GM18951 (cell line): ENCODE results near the gene GM2A.
"Not testable (repeated sequence)": the region's sequence is repeated elsewhere in the genome, so short reads cannot be mapped to it uniquely, and the experiment has no call there.

Experiments
- POLR2A ChIP-seq: IDR thresholded peaks from 4 replicates; pipeline ENCODE4 v1.6.1; 2011; ENCODE audit warnings: mild to moderate bottlenecking; ENCODE audit not compliant: insufficient read length, insufficient read depth; ENCODE audit errors: extremely low read depth
- in situ Hi-C: fragments of 300-500 bp; cut with MboI; formaldehyde crosslinking; loops from one replicate; pipeline ENCODE4 v1.12.0; 2022; ENCODE audit warnings: low sequenced_read_pairs, mixed read lengths, inconsistent platforms; ENCODE audit not compliant: unreplicated experiment

The GM2A gene

GRCh38 chr5:151236888-151237287 lies 16.1 kb upstream of the GM2A start:
- in situ Hi-C loops, result no loop called here
- TF ChIP-seq POLR2A, result no peak

GRCh38 chr5:151237685-151238084 lies 15.3 kb upstream of the GM2A start:
- in situ Hi-C loops, result no loop called here
- no peak for TF ChIP-seq POLR2A

- in situ Hi-C loops, result no loop called here
- peak; percentile 44 for TF ChIP-seq POLR2A
These were observed 14.7 kb upstream of the GM2A start for GRCh38 chr5:151238303-151238741.

GRCh38 chr5:151239237-151239861 lies 13.6 kb upstream of the GM2A start:
- no peak for TF ChIP-seq POLR2A
- in situ Hi-C loops, result no loop called here

- in situ Hi-C loops, result not testable (repeated sequence)
These were observed 12.6 kb upstream of the GM2A start for GRCh38 chr5:151240268-151240835.

- no peak for TF ChIP-seq POLR2A
- in situ Hi-C loops, result no loop called here
These were observed 11.9 kb upstream of the GM2A start for GRCh38 chr5:151240924-151241635.

GRCh38 chr5:151243127-151243526 lies 9.9 kb upstream of the GM2A start:
- in situ Hi-C loops, result no loop called here
- no peak for TF ChIP-seq POLR2A

GRCh38 chr5:151243564-151243963 lies 9.4 kb upstream of the GM2A start:
- in situ Hi-C loops, result no loop called here
- TF ChIP-seq POLR2A, result no peak

GRCh38 chr5:151244206-151244605 lies 8.8 kb upstream of the GM2A start:
- in situ Hi-C loops, result no loop called here
- no peak for TF ChIP-seq POLR2A

- TF ChIP-seq POLR2A, result no peak
- in situ Hi-C loops, result no loop called here
These were observed 7.2 kb upstream of the GM2A start for GRCh38 chr5:151245680-151246219.

- TF ChIP-seq POLR2A, result no peak
- in situ Hi-C loops, result no loop called here
These were observed 4.3 kb upstream of the GM2A start for GRCh38 chr5:151248651-151249050.

- no peak for TF ChIP-seq POLR2A
- in situ Hi-C loops, result no loop called here
These were observed 3.7 kb upstream of the GM2A start for GRCh38 chr5:151249281-151249680.

- no peak for TF ChIP-seq POLR2A
- in situ Hi-C loops, result no loop called here
These were observed 2.5 kb upstream of the GM2A start for GRCh38 chr5:151250346-151251000.
